A549 (cell line): Measurements from ENCODE around the gene OSBPL6. TPM values are rescaled to one million over a fixed set of nuclear protein-coding genes. Genes with fewer than 3 reads are reported as not detected.

ENCODE experiments used
- ATAC-seq, 2 experiments: fragments of 200-7000 bp in 1 of 2; fragments of >200 bp in 1 of 2; cut with Nextera tagmentation in 1 of 2; cut with Tn5 transposase in 1 of 2; 3 replicates each; pipeline versions ENCODE4 v1.8.0 to v1.9.1; 2018 to 2020; ENCODE audit warnings: mild to moderate bottlenecking in 1 of 2, moderate library complexity in 1 of 2
- CTCF ChIA-PET: fragments of 300-600 bp; sonication (Branson Sonifier 250); formaldehyde crosslinking; extraction: SDS; loops from one replicate; lab custom pipeline; 2021; ENCODE audit warnings: antibody characterized with exemption, inconsistent platforms; lab: Yijun Ruan, JAX
- POLR2A ChIA-PET: fragments of 350-600 bp; formaldehyde crosslinking; extraction: SDS; loops from one replicate; lab custom pipeline; 2021; ENCODE audit warnings: antibody characterized with exemption, inconsistent platforms; lab: Yijun Ruan, JAX
- DNase-seq, 2 experiments: peaks; one replicate each; pipeline versions ENCODE4 v3.0.0 to v3.0.0-alpha.2; 2011 to 2016; ENCODE audit warnings: low read depth in 1 of 2, low spot score in 1 of 2
- FAIRE-seq: peaks from 2 replicates; lab custom pipeline; 2011; peaks lifted over from hg19 to GRCh38; lab: Jason Lieb, UNC
- H3K27ac ChIP-seq, 2 experiments: fragments of >200 bp; sonication (Bioruptor Twin); formaldehyde crosslinking; 3 replicates each; pipeline ENCODE4 v1.5.1; 2016 to 2017
- H3K4me1 ChIP-seq: fragments of >200 bp; sonication (Bioruptor Twin); formaldehyde crosslinking; 3 replicates; pipeline ENCODE4 v1.6.1; 2016
- H3K4me2 ChIP-seq: fragments of >200 bp; sonication (Bioruptor Twin); formaldehyde crosslinking; 3 replicates; pipeline ENCODE4 v1.6.1; 2016
- H3K4me3 ChIP-seq: fragments of >200 bp; sonication (Bioruptor Twin); formaldehyde crosslinking; 3 replicates; pipeline ENCODE4 v1.5.1; 2016
- H3K9me3 ChIP-seq: fragments of >200 bp; sonication (Bioruptor Twin); formaldehyde crosslinking; 3 replicates; pipeline ENCODE4 v1.6.1; 2016
- BCL3 ChIP-seq: fragments of >200 bp; sonication (Bioruptor Twin); formaldehyde crosslinking; IDR thresholded peaks from 3 replicates; pipeline ENCODE4 v1.6.1; 2016
- CEBPB ChIP-seq, 2 experiments: fragments of >200 bp in 1 of 2; sonication (Bioruptor Twin) in 1 of 2; formaldehyde crosslinking in 1 of 2; IDR thresholded peaks; 2 replicates each; pipeline ENCODE4 v1.6.1; 2012 to 2016
- CHD2 ChIP-seq: fragments of 150-350 bp; IDR thresholded peaks from 2 replicates; pipeline ENCODE4 v1.6.1; 2014; ENCODE audit warnings: low read length; ENCODE audit not compliant: partially characterized antibody
- EHF ChIP-seq: fragments of 250-450 bp; sonication (Bioruptor Pico); IDR thresholded peaks from 2 replicates; pipeline ENCODE4 v1.5.0; 2020; ENCODE audit warnings: mild to moderate bottlenecking
- FOSL2 ChIP-seq, 2 experiments: fragments of 450-650 bp in 1 of 2; fragments of >200 bp in 1 of 2; sonication (Bioruptor Twin) in 1 of 2; formaldehyde crosslinking; IDR thresholded peaks; 2 replicates each; pipeline versions ENCODE4 v1.5.0 to v1.6.1; 2016 to 2020; ENCODE audit warnings: mild to moderate bottlenecking in 1 of 2, moderate library complexity in 1 of 2
- JUN ChIP-seq, 2 experiments: fragments of >200 bp; sonication (Bioruptor Twin); formaldehyde crosslinking; IDR thresholded peaks; 2 replicates in 1 of 2; 3 replicates in 1 of 2; pipeline ENCODE4 v1.6.1; 2016 to 2017
- KDM5A ChIP-seq: fragments of 200-600 bp; sonication (generic); IDR thresholded peaks from 2 replicates; pipeline ENCODE4 v1.6.1; 2016; ENCODE audit warnings: antibody characterized with exemption, mild to moderate bottlenecking
- MAX ChIP-seq: IDR thresholded peaks from 2 replicates; pipeline ENCODE4 v1.6.1; 2012
- MAZ ChIP-seq: fragments of 150-350 bp; IDR thresholded peaks from 2 replicates; pipeline ENCODE4 v1.6.1; 2014; ENCODE audit warnings: antibody characterized with exemption, low read depth, low read length, borderline replicate concordance
- MYC ChIP-seq: IDR thresholded peaks from 2 replicates; pipeline ENCODE4 v1.6.1; 2012; ENCODE audit warnings: mild to moderate bottlenecking, inconsistent platforms, low read length, improper control_type of control experiment, borderline replicate concordance
- PBX3 ChIP-seq: IDR thresholded peaks from 2 replicates; pipeline ENCODE4 v1.6.1; 2012
- PHF8 ChIP-seq: fragments of 200-600 bp; sonication (generic); IDR thresholded peaks from 2 replicates; pipeline ENCODE4 v1.6.1; 2016; ENCODE audit warnings: low read depth, mild to moderate bottlenecking, antibody characterized with exemption, moderate library complexity, borderline replicate concordance
- POLR2A ChIP-seq: IDR thresholded peaks from 2 replicates; pipeline ENCODE4 v1.6.1; 2012; ENCODE audit warnings: mild to moderate bottlenecking, low read length
- RARB ChIP-seq: fragments of 250-450 bp; sonication (Bioruptor Pico); IDR thresholded peaks from 2 replicates; pipeline ENCODE4 v1.8.0; 2021; ENCODE audit warnings: mild to moderate bottlenecking, moderate library complexity
- RFX5 ChIP-seq: fragments of 450-650 bp; IDR thresholded peaks from 2 replicates; pipeline ENCODE4 v1.7.1; 2014; ENCODE audit warnings: antibody characterized with exemption, mild to moderate bottlenecking, moderate library complexity
- RNF2 ChIP-seq: fragments of 200-600 bp; sonication (generic); IDR thresholded peaks from 2 replicates; pipeline ENCODE4 v1.6.1; 2016; ENCODE audit warnings: low read depth, mild to moderate bottlenecking, antibody characterized with exemption, moderate library complexity, borderline replicate concordance
- TFCP2L1 ChIP-seq: fragments of 250-450 bp; sonication (Bioruptor Pico); IDR thresholded peaks from 2 replicates; pipeline ENCODE4 v1.5.0; 2021; ENCODE audit warnings: mild to moderate bottlenecking
- USF2 ChIP-seq: fragments of 450-650 bp; IDR thresholded peaks from 2 replicates; pipeline ENCODE4 v1.6.1; 2014; ENCODE audit warnings: antibody characterized with exemption
- ZSCAN20 ChIP-seq: fragments of 250-450 bp; sonication (Bioruptor Pico); IDR thresholded peaks from 2 replicates; pipeline ENCODE4 v1.8.0; 2022; ENCODE audit warnings: mild to moderate bottlenecking, moderate library complexity
- WGBS: methylation state at CpG from one replicate; pipeline ENCODE4 v1.1.6; 2017; ENCODE audit errors: missing lambda C conversion rate; 5-methylcytosine and 5-hydroxymethylcytosine counted together
- polyA plus RNA-seq, 4 experiments: library from polyadenylated mRNA; depleted of rRNA in 3 of 4; stranded (reverse); fragments of >200 nt; fragmentation: RNase III in 1 of 4; extraction: RNeasy Plus Mini Kit Qiagen cat#74134 plus additional on column Dnase treatment in 1 of 4; gene quantifications; 2 replicates in 3 of 4; 3 replicates in 1 of 4; pipeline ENCODE4 v1.2.3, GENCODE V29; 2011 to 2017

OSBPL6 gene
- polyA plus RNA-seq, 2 of the 4 experiments (the other 2 are of a cell fraction), result 2.9 to 8.2 TPM

GRCh38 chr2:178450524-178450773, 256.1 kb downstream of the OSBPL6 start:
- no CpG with 5 or more reads among the region's 25 CpGs for WGBS
- POLR2A ChIA-PET, result interaction anchor here (0.5 to 2.0 kb wide), 24 partner anchors 8 to 678 kb away, joined by 3 to 35 read pairs (median 4); partner anchors contain the start of genes FKBP7, OSBPL6 and PLEKHA3
- DNase-seq, result no peak
- peak overlapping the region; percentile 96 for H3K4me2 ChIP-seq
- H3K4me3 ChIP-seq, result peak overlapping the region; percentile 61
- TF ChIP-seq KDM5A (peak; percentile 59; the same call in 1 of the 2 replicates), MAX (no peak), FOSL2 (IDR thresholded peaks at IDR 0.05) (no peak), FOSL2 (CRISPR knock-in tag; IDR thresholded peaks at IDR 0.05) (no peak), MAZ (no peak), USF2 (no peak), RARB (CRISPR knock-in tag) (no peak), CHD2 (no peak), CEBPB (IDR thresholded peaks at IDR 0.05) (no peak), EHF (CRISPR knock-in tag) (no peak)
- TF ChIP-seq, all 56 proteins: peak for 1
- Histone ChIP-seq H3K4me1 (peaks cover 11% of the 10 kb centered on the region; the same call in 2 of the 3 replicates), H3K9me3 (no peaks in the 10 kb centered on the region), H3K27ac (peak overlapping the region; percentile 92 to 97)
- no peak for FAIRE-seq
- CTCF ChIA-PET, result interaction anchor here (0.7 to 1.6 kb wide), 4 partner anchors 9 to 37 kb away, joined by 3 to 4 read pairs (median 4); no protein-coding TSS in a partner anchor
- peak in 1 of 2 experiments; percentile 68; a peak in 3 of 6 replicates for ATAC-seq

- ATAC-seq, result peak; percentile 90 to 97
- CTCF ChIA-PET, result interaction anchor here (1.1 to 1.6 kb wide), 6 partner anchors 9 to 366 kb away, joined by 3 to 5 read pairs (median 4); no protein-coding TSS in a partner anchor
- whole genome bisulfite sequencing, result 9% methylated on average over 41 of the region's 76 CpGs
- TF ChIP-seq JUN (IDR thresholded peaks at IDR 0.05), result peak; percentile 57 to 97; a peak in 4 of 5 replicates
- no peak for TF ChIP-seq RNF2
- TF ChIP-seq MAX, result peak; percentile 73
- peak; percentile 94 for TF ChIP-seq POLR2A
- peak; percentile 84 for TF ChIP-seq MAZ
- no peak for TF ChIP-seq FOSL2 (IDR thresholded peaks at IDR 0.05)
- peak; percentile 18; the same call in 1 of the 2 replicates for TF ChIP-seq FOSL2 (CRISPR knock-in tag; IDR thresholded peaks at IDR 0.05)
- TF ChIP-seq PHF8, result peak; percentile 91
- no peak for TF ChIP-seq ZSCAN20
- peak; percentile 45; the same call in 1 of the 2 replicates for TF ChIP-seq TFCP2L1
- 0 out of 2 replicates have a peak, but pooled peaks have one; percentile 21 for TF ChIP-seq PBX3
- TF ChIP-seq MYC, result peak; percentile 74; the same call in 1 of the 2 replicates
- peak; percentile 91; the same call in 1 of the 3 replicates for TF ChIP-seq BCL3
- no peak for TF ChIP-seq RFX5
- TF ChIP-seq, all 56 proteins: peak for 10
- H3K4me1 ChIP-seq, result peaks cover 11% of the 10 kb centered on the region; the same call in 2 of the 3 replicates
- H3K9me3 ChIP-seq, result no peaks in the 10 kb centered on the region
- H3K27ac ChIP-seq, result peak within 1 kb of the TSS; percentile 92 to 97
- H3K4me2 ChIP-seq, result peak within 1 kb of the TSS; percentile 96
- POLR2A ChIA-PET, result interaction anchor here (0.5 to 2.0 kb wide), 29 partner anchors 8 to 677 kb away, joined by 3 to 35 read pairs (median 4); partner anchors contain the start of genes FKBP7, OSBPL6 and PLEKHA3
- DNase-seq (peak; percentile 72 to 98), FAIRE-seq (no peak)
- peak within 1 kb of the TSS; percentile 61 for H3K4me3 ChIP-seq
Observed at GRCh38 chr2:178450774-178451525, 256.6 kb downstream of the OSBPL6 start, which contains the start of the genes PJVK and PRKRA. Gene PJVK (plus strand): TSS chr2:178451378. CDS start chr2:178453410, 2,032 bp downstream. Gene PRKRA (minus strand): TSS chr2:178451175. CDS start chr2:178451030, 145 bp downstream.
